ENCODE data around the gene PPARGC1A. TPM values are rescaled to one million over a fixed set of nuclear protein-coding genes. Genes with fewer than 3 reads are reported as not detected.

Gene PPARGC1A
- total and polyA plus RNA-seq, 9 donors: 0.38 to 6.3 (median 2.2) TPM

- Histone ChIP-seq H3K36me3 (no peaks in the 10 kb centered on the region), H3K27ac (no peak overlapping the region), H3K27me3 (no peaks in the 10 kb centered on the region), H3K4me1 (ENCODE audit: insufficient read depth) (no peaks in the 10 kb centered on the region), H3K9me3 (no peaks in the 10 kb centered on the region), H3K4me3 (no peak overlapping the region)
- no peak for DNase-seq
- TF ChIP-seq EP300 (IDR thresholded peaks at IDR 0.05): no peak
- TF ChIP-seq POLR2A (IDR thresholded peaks at IDR 0.05): no peak
- no peak for TF ChIP-seq CTCF (IDR thresholded peaks at IDR 0.05)
- 25 to 31% (median 29%) methylated on average over 2 of the region's 2 CpGs for WGBS, 3 donors
- intact Hi-C loops (cut with DNase I): no loop called here
Measured at GRCh38 chr4:23759066-23759465, 130.8 kb downstream of the PPARGC1A start.

- no peak for DNase-seq
- intact Hi-C loops (cut with DNase I): no loop called here
- WGBS, 3 donors: 85 to 92% (median 87%) methylated on average over 1 of the region's 1 CpG
- Histone ChIP-seq H3K9me3 (no peaks in the 10 kb centered on the region), H3K36me3 (no peaks in the 10 kb centered on the region), H3K4me3 (no peak overlapping the region), H3K4me1 (ENCODE audit: insufficient read depth) (no peaks in the 10 kb centered on the region), H3K27me3 (no peaks in the 10 kb centered on the region), H3K27ac (no peak overlapping the region)
- TF ChIP-seq EP300 (IDR thresholded peaks at IDR 0.05) (no peak), POLR2A (IDR thresholded peaks at IDR 0.05) (no peak), CTCF (IDR thresholded peaks at IDR 0.05) (no peak)
Measured at GRCh38 chr4:23754688-23755087, 135.2 kb downstream of the PPARGC1A start.

- no peak for DNase-seq
- no peaks in the 10 kb centered on the region for H3K27me3 ChIP-seq
- no peak overlapping the region for H3K4me3 ChIP-seq
- 83 to 92% (median 86%) methylated on average over 2 of the region's 2 CpGs for WGBS, 3 donors
- intact Hi-C loops (cut with DNase I): no loop called here
- TF ChIP-seq CTCF (IDR thresholded peaks at IDR 0.05): no peak
- no peak for TF ChIP-seq EP300 (IDR thresholded peaks at IDR 0.05)
- no peak for TF ChIP-seq POLR2A (IDR thresholded peaks at IDR 0.05)
- no peaks in the 10 kb centered on the region for H3K9me3 ChIP-seq
- H3K36me3 ChIP-seq: no peaks in the 10 kb centered on the region
- H3K27ac ChIP-seq: no peak overlapping the region
- no peaks in the 10 kb centered on the region for H3K4me1 ChIP-seq (ENCODE audit: insufficient read depth)
Measured at GRCh38 chr4:23750125-23750524, 139.7 kb downstream of the PPARGC1A start.

GRCh38 chr4:23747281-23747735 lies 142.5 kb downstream of the PPARGC1A start:
- WGBS, 3 donors: 43 to 75% (median 45%) methylated on average over 2 of the region's 2 CpGs
- Histone ChIP-seq H3K36me3 (no peaks in the 10 kb centered on the region), H3K4me1 (ENCODE audit: insufficient read depth) (no peaks in the 10 kb centered on the region), H3K9me3 (no peaks in the 10 kb centered on the region), H3K27me3 (no peaks in the 10 kb centered on the region), H3K27ac (no peak overlapping the region), H3K4me3 (no peak overlapping the region)
- DNase-seq: no peak
- TF ChIP-seq CTCF (IDR thresholded peaks at IDR 0.05) (no peak), EP300 (IDR thresholded peaks at IDR 0.05) (no peak), POLR2A (IDR thresholded peaks at IDR 0.05) (no peak)
- intact Hi-C loops (cut with DNase I): no loop called here

All from ovary (tissue), 9 donors.